Measurements from ENCODE around the gene LIPT2.
"Not testable (repeated sequence)": the region's sequence is repeated elsewhere in the genome, so short reads cannot be mapped to it uniquely, and the experiment has no call there.

The LIPT2 gene

DNA sequence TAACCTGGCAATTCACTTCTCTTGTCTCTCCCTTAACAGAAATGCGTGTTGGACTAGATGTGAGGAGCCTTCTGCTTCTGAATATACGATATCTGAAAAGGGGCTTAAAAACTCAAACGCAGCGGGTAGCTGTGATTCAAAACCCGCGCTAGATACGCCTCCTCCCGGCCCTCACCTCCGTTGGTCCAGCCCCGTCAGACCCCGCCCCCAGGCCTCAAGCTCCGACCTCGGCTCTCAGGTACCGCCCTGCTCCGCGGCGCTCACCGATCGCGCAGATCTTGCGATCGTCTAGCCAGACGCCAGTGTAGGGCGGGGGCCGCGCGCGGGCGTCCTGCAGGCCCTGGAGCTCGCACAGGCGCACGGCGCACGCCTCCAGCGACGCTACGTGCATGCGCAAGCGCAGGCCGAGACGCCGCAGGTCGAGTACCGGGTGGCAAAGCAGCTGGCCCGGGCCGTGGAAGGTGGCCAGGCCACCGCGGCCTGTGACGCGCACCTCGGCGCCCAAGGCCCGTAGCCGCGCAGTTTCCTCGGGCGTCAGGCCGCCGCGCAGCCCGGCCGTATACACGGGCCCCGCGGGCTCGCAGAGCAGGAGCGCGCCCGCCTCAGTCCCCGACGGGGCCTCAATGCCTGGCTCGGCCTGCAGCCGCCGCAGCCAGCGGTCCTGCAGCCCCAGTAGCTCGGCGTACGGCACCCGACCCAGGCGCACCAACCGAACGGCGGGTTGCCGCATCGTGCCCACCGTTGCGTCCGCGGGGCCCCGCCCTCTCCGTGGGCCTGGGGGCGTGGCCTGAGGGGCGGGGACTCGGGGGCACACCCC, at the start of gene LIPT2:
Gene LIPT2, minus strand, starts transcription at position 751 of the 817 bp plus-strand sequence. Its CDS starts 21 bp downstream, at position 730.
- DNase-seq (ENCODE audit: low spot score), result peak; percentile 97

DNA sequence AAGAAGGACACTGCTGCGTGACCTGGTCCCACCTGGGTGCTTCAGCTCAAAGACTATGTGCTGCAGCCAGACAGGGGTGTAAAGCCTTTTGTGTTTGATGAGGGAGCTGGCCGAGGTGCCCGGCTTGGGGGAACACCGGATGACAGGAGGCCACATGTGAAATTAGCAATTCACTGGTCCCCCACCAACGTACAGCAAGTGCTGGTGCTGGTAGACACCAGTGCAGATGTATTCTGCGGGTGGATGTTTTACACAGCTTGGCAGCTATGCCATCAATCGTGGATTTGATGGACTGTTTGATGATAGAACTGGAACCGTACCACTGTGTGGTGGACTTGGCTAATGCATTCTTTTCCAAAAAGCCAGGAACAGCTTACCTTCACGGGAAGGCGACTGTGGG, 47.9 kb upstream of the LIPT2 start:
- DNase-seq (ENCODE audit: low spot score), result no peak

GRCh38 chr11:74540270-74540669, 46.7 kb upstream of the LIPT2 start:
- no peak for DNase-seq (ENCODE audit: low spot score)

- no peak for DNase-seq (ENCODE audit: low spot score)
These were observed 45.2 kb upstream of the LIPT2 start for GRCh38 chr11:74538680-74539079.

DNA sequence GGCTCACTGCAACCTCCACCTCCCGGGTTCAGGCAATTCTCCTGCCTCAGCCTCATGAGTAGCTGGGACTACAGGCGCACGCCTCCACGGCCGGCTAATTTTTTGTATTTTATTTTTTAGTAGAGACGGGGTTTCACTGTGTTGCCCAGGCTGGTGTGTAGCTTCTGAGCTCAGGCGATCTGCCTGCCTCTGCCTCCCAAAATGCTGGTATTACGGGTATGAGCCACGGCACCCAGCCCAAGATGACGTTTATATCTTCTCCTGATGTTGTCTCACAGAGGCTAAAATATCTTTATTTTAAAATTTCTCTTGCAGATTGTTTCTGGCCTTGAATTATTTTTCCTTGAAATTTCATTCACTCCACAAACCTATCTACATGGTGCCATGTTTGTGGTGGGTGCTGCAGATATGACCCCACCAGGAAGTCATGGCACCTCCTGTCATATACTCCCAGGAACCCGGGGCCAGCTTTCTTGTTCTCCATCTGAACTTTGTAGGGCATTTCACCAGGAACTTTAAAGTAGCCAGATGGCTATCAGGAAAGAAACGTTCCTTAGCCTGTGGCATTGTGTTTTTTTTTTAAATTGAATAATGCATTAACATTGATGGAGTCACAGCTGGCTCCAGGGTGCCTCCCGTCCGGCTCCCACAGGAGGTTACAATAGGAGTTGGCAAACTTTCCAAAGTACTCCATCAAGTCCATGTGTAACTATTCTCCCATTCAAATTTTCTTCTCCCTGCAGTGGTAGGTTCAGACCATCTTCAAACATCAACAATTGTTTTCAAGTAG, 42.0 kb upstream of the LIPT2 start:
- DNase-seq (ENCODE audit: low spot score), result no peak

- not testable (repeated sequence) for DNase-seq (ENCODE audit: low spot score)
These were observed 41.4 kb upstream of the LIPT2 start for GRCh38 chr11:74534946-74535275.

- DNase-seq (ENCODE audit: low spot score), result no peak
These were observed 40.9 kb upstream of the LIPT2 start for GRCh38 chr11:74534216-74534945.

DNA sequence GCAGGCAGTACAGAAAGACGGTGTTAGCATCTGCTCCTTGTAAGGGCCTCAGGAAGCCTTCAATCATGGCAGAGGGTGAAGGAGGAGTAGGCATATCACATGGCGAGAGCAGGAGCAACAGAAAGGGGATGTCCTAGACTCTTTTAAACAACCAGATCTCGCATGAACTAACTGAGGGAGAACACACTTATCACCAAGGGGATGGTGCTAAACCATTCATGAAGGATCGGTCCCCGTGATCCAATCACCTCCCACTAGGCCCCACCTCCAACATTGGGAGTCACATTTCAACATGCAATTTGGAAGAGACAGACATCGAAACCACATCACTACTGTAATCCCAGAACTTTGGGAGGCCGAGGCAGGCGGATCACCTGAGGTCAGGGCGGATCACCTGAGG, 39.9 kb upstream of the LIPT2 start:
- DNase-seq (ENCODE audit: low spot score), result no peak

DNA sequence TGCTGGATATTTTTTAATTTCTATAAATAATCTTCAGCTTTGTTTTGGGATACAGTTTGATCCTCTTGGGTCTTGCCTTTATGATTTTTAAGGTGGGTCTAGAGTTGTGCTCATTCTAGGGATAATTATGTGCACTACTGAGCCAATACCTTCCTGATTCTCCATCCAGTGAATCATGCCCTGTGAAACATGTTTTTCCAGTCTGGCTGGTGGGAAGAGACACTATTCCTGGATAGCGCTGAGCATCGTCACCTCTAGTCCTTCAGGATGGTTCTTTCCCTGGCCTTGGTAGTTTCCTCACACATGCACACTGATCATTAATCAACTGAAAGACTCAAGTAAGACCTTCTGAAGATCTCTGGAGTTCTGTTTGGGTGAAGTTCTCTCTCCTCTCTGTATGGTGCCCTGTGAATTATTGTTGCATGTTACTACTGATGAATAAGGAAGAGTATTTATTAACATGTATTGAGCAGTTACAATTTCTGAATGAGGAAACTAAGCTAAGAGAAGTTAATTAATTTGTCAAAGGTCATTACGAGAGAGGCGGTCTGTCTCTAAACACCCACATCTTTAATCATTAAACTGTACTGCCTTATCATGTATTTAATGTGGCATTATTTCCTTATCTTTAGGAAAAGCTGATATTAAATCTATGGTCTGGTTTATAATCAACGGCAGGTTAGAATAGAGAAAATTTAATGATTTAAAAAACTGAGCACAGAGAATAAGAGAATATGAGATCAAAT, 39.1 kb upstream of the LIPT2 start:
- DNase-seq (ENCODE audit: low spot score), result peak; percentile 28

DNA sequence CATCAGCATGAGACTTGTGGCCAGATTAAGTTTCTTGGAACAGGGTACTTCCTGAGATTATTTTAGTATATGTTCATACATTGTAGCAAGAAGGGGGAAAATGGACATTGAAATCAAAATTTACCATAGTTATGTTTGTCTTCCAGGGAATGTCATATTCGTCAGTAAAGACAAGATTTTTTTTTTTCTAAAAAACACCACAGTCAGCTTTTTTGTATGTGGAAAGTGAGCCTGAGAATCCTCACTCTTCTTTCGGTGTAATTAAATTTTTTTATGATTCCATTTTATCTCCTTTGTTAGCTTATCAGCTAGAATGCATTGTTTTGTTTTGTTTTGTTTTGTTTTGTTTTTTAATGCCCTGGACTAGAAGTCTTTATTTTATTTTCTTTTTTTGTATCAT, 31.5 kb upstream of the LIPT2 start:
- no peak for DNase-seq (ENCODE audit: low spot score)

DNA sequence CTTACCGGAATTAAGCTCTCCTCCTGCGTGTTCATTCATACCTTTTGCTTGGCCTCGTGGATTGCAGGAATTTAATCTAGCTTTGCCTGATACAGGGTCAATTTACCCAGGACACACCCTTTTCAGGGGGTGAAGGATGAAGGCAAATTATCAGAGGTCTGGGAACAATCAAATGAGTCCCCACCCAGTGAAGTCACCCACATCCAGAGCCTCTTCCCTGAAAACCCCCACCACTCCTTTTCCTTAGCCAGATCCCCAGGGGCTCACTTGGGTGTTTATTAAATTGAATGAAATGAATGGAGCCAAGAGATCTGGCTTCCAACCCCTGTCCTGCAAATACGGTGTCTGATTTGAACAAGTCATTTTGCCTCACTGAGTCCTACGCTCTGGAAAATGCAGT, 31.0 kb upstream of the LIPT2 start:
- DNase-seq (ENCODE audit: low spot score), result no peak

- DNase-seq (ENCODE audit: low spot score), result no peak
These were observed 29.3 kb upstream of the LIPT2 start for GRCh38 chr11:74522776-74523175.

- DNase-seq (ENCODE audit: low spot score), result no peak
These were observed 28.2 kb upstream of the LIPT2 start for GRCh38 chr11:74521666-74522252.

DNA sequence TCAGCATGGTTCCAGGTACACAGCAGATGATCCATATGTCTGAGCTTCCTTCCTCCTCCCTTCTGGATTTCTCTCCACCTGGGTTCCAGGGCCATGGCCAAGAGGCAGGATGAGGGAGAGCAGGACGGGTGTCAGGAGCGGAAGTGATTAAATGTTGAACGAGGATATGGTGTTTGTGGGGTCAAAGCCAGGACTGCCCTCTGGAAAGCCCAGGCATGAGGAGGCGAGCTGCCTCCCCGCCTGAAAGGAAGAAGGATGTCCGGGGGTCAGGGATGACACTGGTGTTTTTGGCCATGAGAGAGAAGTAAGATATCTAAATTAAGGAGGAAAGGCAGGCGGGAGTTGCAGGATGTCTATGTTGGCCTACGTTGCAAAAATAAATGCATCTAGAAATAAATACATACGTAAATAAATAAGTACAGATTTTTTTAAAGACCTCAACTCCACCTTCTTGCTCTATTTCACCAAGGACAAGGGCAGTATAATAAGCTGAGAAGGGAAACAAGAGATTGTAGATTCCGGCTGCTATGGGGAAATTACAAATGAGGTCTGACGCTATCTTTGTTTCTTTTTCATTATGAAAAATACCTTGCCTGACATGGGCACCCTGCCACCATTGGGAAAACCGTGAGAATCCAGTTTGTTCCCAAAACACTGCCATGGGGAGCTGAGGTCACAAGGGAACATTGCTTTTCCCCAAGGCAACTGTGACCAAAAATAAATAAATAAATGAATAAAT, 27.6 kb upstream of the LIPT2 start:
- no peak for DNase-seq (ENCODE audit: low spot score)

DNA sequence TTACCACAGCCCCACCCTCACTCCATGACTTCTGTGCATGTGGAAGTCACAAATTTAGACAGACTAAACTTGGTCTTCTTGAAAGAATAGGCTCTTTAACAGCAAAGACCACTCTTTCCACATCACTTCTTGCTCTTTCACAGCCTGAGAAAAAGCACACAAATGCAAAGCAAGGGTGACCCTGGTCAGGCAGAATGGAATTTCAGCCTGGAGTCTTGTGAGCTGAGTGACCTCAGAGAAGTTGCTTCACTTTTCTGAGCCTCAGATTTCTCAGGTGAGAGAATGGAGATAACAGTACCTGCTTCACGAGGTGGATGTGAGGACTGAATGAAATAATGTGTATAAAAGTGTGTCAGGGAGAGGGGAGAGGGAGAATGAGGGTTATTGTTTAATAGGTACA, 26.8 kb upstream of the LIPT2 start:
- no peak for DNase-seq (ENCODE audit: low spot score)

DNA sequence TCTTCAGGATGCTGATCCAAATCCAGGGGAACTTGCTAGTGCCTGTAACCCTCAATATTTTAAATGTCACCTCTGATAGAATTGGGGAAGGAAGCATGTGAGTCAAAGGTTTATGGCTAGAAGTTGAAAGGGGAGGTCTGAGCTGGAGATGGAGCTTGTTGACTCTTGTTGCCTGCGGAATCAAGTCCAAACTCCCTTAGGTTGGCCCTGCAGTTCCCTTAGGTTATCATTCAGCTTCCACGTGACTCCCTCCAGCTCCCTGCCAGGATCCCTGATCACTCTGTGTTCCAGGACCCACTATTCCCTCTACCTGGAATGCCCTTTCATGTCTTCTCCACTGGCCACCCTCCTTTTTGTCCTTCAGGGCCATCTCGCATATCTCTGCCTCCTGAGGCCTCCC, 26.2 kb upstream of the LIPT2 start:
- DNase-seq (ENCODE audit: low spot score), result no peak

GRCh38 chr11:74517592-74517991, 24.1 kb upstream of the LIPT2 start:
- DNase-seq (ENCODE audit: low spot score), result not testable (repeated sequence)

GRCh38 chr11:74507582-74507981, 14.1 kb upstream of the LIPT2 start:
- DNase-seq (ENCODE audit: low spot score), result no peak

- DNase-seq (ENCODE audit: low spot score), result no peak
These were observed 13.3 kb upstream of the LIPT2 start for GRCh38 chr11:74506823-74507222.

DNA sequence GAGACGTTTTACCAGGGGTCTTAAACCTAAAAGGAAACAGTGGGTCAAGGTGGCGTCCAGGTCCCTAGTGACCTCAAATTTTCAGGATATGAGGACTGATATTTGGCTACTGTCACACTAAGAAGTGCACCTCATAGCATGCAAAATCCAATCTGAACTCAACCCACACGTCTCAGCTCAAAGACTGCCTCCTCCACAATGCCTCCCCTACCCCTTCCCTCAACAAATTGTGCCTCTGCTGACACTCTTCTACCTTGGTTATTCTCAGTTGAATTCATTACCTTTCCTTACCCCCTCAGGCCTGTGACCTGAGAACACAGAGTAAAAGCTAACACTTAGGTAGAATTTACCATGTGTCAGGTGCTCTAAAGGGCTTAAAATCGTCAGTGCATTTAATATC, 12.4 kb upstream of the LIPT2 start:
- no peak for DNase-seq (ENCODE audit: low spot score)

GRCh38 chr11:74504100-74504691, 10.7 kb upstream of the LIPT2 start:
- no peak for DNase-seq (ENCODE audit: low spot score)

Data from LoVo (cell line).